Activated CD8-positive, alpha-beta memory T cell treated with anti-CD3 and anti-CD28 coated beads for 36 hours (primary cell): ENCODE data around the gene PPIL3. TPM values are rescaled to one million over a fixed set of nuclear protein-coding genes. Genes with fewer than 3 reads are reported as not detected.

Experiments used
- CTCF ChIA-PET: fragments of 350-600 bp; sonication (Branson Sonifier 250); formaldehyde crosslinking; loops from one replicate; lab custom pipeline; 2021; ENCODE audit warnings: antibody characterized with exemption; lab: Charles Lee
- POLR2A ChIA-PET: fragments of 350-600 bp; sonication (Branson Sonifier 250); formaldehyde crosslinking; loops from one replicate; lab custom pipeline; 2021; ENCODE audit warnings: antibody characterized with exemption; lab: Charles Lee
- total RNA-seq, 2 experiments: library from RNA; stranded (reverse); gene quantifications; one replicate each; pipeline ENCODE4 v1.2.3, GENCODE V29; 2021

PPIL3 gene
- total RNA-seq, 2 experiments from 2014 or later: 38.3 to 41.7 TPM

GRCh38 chr2:200864176-200865034 lies 24.5 kb downstream of the PPIL3 start, which contains the start of gene CLK1:
TSS of gene CLK1 (minus strand) at chr2:200864658. CDS start at chr2:200861862, 2,796 bp downstream.
- ChIA-PET CTCF (interaction anchor here (0.7 to 2.6 kb wide), 5 partner anchors 25 to 266 kb away, joined by 3 to 10 read pairs (median 4); partner anchors contain the start of genes NIF3L1 and PPIL3), POLR2A (interaction anchor here (0.6 to 3.0 kb wide), 23 partner anchors 23 to 586 kb away, joined by 3 to 36 read pairs (median 5); partner anchors contain the start of genes BZW1, KCTD18, NIF3L1 and ORC2)

DNA sequence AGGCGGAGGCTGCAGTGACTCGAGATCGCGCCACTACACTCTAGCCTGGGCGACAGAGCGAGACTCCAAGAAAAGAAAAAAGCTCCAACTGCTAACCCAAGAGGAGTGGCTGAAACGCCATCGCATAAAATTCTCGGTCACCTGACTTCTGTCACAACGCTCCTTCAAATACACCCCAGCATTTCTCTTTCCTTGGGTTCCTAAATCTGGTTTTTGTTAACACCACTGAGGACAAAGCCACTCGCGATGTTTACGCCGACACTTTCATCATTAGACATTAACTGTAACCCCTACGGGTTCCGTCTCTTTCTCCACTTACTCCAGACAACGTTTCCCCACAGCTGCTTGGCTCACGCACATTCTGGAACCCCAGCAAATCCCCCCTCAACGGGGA lies 25.1 kb downstream of the PPIL3 start:
- CTCF ChIA-PET: interaction anchor here (0.7 to 2.6 kb wide), 5 partner anchors 26 to 267 kb away, joined by 3 to 10 read pairs (median 4); partner anchors contain the start of genes NIF3L1 and PPIL3
- POLR2A ChIA-PET: interaction anchor here (0.6 to 3.0 kb wide), 21 partner anchors 24 to 587 kb away, joined by 3 to 36 read pairs (median 6); partner anchors contain the start of genes KCTD18, NIF3L1, ORC2 and PPIL3

DNA sequence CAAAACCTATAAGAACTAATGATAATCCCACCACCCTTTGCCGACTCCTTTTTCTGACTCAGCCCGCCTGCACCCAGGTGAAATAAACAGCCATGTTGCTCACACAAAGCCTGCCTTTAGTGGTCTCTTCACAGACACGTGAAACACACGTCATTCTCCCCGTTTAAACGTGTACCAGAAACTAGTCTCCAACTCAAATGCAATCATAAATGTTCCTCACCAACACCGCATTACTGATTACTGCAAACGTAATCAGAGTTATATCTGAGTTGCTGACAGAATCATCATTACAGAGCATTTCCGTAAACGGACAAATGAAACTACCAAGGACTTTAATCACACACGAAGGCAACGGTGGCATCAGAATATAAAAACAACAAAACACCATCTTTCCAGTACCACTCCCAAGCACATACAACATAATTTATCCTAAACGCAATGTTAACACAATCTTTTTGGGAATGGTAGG lies 26.3 kb downstream of the PPIL3 start:
- ChIA-PET POLR2A (interaction anchor here (0.5 to 0.6 kb wide), 2 partner anchors 20 to 209 kb away, joined by 3 to 4 read pairs; no protein-coding TSS in a partner anchor), CTCF (interaction anchor here (0.7 kb wide), 1 partner anchor 54 kb away, joined by 3 read pairs; no protein-coding TSS in a partner anchor)

GRCh38 chr2:200861617-200862155 lies 27.2 kb downstream of the PPIL3 start:
- ChIA-PET POLR2A (interaction anchor here (0.5 to 1.0 kb wide), 5 partner anchors 13 to 256 kb away, joined by 3 to 8 read pairs (median 3); partner anchors contain the start of genes NIF3L1 and PPIL3), CTCF (interaction anchor here (0.7 kb wide), 1 partner anchor 53 kb away, joined by 3 read pairs; no protein-coding TSS in a partner anchor)

DNA sequence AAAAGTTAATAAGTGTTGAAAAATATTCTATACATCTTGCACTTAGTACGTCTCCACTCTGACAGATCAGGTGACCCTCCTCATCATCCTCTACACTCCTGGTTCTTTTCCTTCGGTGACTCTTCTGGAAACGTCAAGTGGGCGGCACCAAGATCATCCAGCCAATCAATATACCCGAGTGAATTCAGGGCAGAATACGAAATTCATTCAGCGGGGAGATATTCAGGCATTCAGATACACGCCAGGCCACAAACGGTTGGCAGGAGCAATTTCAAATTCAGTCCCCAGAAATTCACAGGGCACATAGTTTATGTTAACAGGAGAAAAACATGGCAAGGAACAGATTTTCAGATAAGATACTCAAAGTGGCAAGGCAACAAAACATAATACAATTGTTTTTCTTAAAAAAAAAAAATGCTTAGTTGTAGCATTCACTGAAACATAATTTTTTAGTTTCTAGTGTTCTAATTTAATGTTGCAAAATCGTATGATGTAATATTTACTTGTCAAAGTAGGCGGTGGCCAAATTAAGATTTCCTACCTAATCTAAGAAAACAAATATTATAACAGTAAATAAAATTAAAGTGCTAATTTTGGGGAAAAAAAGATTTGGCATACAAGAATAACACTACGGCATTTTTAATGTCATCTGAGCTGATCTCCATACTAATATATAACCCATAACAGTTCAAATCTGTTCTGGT lies 28.6 kb downstream of the PPIL3 start:
- ChIA-PET POLR2A (interaction anchor here (0.7 kb wide), 1 partner anchor 80 kb away, joined by 3 read pairs; no protein-coding TSS in a partner anchor), CTCF (interaction anchor here (0.8 kb wide), 1 partner anchor 19 kb away, joined by 3 read pairs; no protein-coding TSS in a partner anchor)

DNA sequence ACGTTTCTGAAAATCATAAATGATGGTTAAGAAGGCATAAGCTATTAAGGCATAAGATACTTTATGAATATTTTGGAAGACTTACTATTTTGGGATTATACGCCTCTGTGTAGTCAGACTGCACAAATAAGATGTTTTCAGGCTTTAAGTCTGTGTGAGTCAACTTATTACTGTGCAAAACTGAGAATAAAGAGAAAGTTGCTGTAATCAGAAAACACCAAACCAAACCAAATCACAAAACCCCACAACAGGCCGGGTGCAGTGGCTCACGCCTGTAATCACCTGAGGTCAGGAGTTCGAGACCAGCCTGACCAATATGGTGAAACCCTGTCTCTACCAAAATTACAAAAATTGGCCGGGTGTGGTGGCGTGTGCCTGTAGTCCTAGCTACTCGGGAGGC lies 32.1 kb downstream of the PPIL3 start:
- CTCF ChIA-PET: no interaction called here
- POLR2A ChIA-PET: no interaction called here

- ChIA-PET CTCF (no interaction called here), POLR2A (interaction anchor here (0.7 kb wide), 1 partner anchor 37 kb away, joined by 3 read pairs; the partner anchor contains the start of gene NIF3L1)
These were observed 36.3 kb downstream of the PPIL3 start for GRCh38 chr2:200852605-200853004.

DNA sequence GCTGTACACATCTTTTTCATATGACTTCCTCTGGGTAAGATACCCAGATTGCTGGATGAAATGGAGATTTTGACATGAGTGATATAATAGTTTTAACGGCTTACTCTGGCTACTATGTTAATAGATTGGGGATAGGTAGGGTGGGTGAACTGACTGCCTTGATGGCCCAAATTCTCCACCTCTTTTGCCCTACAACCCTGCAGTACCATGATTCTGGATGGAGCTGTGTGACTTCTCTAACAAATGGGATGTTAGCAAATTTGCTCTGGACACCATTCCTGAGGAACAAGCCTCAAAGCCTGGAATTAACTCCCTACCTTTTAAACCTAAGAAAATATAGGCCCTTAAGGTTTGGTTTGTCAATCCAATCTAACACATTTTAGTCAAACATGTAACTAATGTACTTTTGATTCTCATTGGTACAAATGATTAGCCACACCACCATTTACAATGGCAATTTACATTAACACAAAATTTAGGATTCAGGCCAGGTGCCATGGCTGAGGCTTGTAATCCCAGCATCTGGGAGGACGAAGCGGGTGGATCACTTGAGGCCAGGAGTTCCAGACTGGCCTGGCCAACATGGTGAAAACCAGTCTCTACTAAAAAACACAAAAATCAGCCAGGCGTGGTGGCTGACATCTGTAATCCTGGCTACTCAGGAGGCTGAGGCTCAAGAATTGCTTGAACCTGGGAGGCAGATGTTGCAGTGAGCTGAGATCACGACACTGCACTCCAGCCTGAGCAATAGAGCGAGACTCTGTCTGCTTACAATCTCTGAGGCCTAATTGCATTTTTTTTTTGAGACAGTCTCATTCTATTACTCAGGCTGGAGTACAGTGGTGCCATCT lies 37.3 kb downstream of the PPIL3 start:
- CTCF ChIA-PET: no interaction called here
- POLR2A ChIA-PET: no interaction called here

DNA sequence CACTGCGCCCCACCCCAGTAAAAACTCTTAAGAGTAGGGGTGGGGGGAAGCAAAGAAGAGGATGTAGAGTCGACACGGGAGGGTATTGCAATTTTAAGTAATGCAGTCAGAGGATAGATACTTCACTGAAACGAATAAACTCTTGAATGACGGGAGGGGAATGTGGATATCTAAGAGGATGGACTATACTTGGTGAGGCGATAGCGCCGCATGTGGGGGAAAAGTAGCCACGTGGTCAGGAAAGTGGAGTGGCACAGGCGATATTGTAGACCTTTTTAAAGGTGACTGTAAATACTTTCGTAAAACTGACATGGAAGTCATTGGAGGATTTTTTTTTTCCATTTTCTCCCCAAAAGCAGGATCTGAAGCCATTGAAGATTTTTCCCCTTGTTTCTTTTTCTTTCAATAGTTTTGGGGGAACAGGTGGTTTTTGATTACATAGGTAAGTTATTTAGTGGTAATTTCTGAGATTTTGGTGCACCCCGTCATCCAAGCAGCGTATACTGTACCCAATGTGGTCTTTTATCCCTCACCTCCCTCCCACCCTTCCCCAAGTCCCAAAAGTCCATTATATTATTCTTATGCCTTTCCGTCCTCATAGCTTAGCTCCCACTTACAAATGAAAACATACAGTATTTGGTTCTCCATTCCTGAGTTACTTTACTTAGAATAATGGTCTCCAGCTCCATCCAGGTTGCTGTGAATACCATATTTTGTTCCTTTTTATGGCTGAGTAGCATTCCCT lies 38.2 kb downstream of the PPIL3 start:
- ChIA-PET CTCF (interaction anchor here (1.3 kb wide), 1 partner anchor 272 kb away, joined by 6 read pairs; no protein-coding TSS in a partner anchor), POLR2A (interaction anchor here (0.9 kb wide), 1 partner anchor 223 kb away, joined by 5 read pairs; no protein-coding TSS in a partner anchor)

- POLR2A ChIA-PET: no interaction called here
- CTCF ChIA-PET: no interaction called here
These were observed 40.9 kb downstream of the PPIL3 start for GRCh38 chr2:200847939-200848338.

GRCh38 chr2:200847269-200847668 lies 41.6 kb downstream of the PPIL3 start:
- ChIA-PET POLR2A (no interaction called here), CTCF (no interaction called here)

DNA sequence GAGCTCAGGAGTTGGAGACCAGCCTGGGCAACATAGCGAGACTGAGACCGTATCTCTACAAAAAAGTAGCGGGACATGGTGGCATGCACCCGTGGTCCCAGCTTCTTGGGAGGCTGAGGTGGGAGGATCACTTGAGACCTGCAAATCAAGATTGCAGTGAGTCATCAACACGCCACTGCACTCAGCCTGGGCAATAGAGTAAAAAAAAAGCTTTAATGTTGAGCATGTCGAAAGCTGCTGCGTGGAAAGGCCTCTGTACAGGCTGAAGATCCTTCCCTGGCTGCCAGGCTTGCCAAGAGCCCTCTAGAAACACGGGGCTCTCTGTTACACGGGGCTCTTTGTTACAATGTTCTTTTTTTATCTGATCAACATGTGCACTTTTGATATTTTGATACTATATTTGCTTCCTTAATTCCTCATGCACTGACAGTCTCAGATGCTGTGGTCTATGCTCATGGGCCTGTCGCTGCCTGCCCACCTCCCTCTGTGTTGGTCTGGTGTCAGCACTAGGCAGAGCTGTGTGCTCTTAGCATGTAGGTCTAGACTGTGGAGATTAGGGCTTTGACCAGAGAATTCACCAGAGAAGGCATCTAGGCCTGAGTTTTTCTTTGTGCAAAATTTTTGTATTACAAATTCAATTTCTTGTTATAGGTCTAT lies 43.1 kb downstream of the PPIL3 start:
- ChIA-PET CTCF (no interaction called here), POLR2A (no interaction called here)

DNA sequence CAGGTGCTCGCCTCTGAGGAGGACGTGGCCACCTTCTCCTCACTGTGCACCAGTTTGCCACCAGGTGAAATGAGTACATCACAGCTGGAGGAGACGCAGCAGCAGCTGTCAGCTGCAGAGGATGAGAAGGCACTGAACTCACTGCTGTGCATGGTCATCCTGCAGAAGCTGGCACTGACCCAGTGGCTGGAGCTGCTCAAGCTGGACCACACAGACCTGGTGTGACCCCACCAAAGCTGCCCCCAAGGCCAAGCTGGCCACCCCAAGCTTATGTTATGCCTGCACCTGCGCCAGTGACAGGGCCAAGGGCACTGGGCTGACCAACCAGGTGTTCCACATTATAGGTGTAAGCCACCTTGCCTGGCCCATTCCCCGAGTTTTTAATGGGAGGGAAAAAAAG lies 43.7 kb downstream of the PPIL3 start:
- ChIA-PET CTCF (no interaction called here), POLR2A (interaction anchor here (0.5 kb wide), 1 partner anchor 19 kb away, joined by 7 read pairs; no protein-coding TSS in a partner anchor)

GRCh38 chr2:200843993-200844948 lies 44.6 kb downstream of the PPIL3 start:
- POLR2A ChIA-PET: interaction anchor here (0.5 kb wide), 1 partner anchor 18 kb away, joined by 7 read pairs; no protein-coding TSS in a partner anchor
- CTCF ChIA-PET: interaction anchor here (0.7 to 0.9 kb wide), 2 partner anchors 11 to 20 kb away, joined by 3 read pairs; no protein-coding TSS in a partner anchor

DNA sequence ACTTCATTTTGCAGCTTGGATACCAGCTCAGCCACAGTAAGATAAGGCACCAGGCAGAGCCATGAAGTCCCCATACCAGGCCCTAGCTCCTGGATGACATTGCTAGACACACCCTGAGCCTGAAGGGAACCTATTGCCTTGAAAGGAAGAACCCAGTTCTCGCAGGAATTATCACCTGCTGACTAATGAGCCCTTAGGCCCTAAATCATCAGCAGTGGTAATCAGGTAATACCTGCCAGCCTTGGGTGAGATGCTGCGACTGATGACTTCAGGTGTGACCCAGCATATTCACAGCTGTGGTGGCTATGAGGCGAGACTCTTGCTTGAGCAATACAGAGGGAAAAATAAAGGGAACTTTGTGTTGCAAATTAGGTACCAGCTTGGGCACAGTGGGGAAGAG lies 49.4 kb downstream of the PPIL3 start:
- ChIA-PET POLR2A (no interaction called here), CTCF (no interaction called here)
